HG02642 (cell line): ENCODE results near the gene FAM149B1.

Source experiments
- ATAC-seq: cut with Tn5 transposase; IDR thresholded peaks from one replicate; pipeline ENCODE4 v1.9.1; 2021; ENCODE audit warnings: mild to moderate bottlenecking; ENCODE audit not compliant: unreplicated experiment, poor library complexity

Gene FAM149B1

GRCh38 chr10:73172867-73173266, 4.9 kb downstream of the FAM149B1 start:
- ATAC-seq: no peak

- ATAC-seq: no peak
Observed at GRCh38 chr10:73174148-73174925, 6.4 kb downstream of the FAM149B1 start.

GRCh38 chr10:73182568-73182967, 14.6 kb downstream of the FAM149B1 start:
- ATAC-seq: no peak

- no peak for ATAC-seq
Observed at GRCh38 chr10:73183667-73184281, 15.9 kb downstream of the FAM149B1 start.

GRCh38 chr10:73186266-73186665, 18.3 kb downstream of the FAM149B1 start:
- no peak for ATAC-seq

- no peak for ATAC-seq
Observed at GRCh38 chr10:73190188-73190587, 22.3 kb downstream of the FAM149B1 start.

- no peak for ATAC-seq
Observed at GRCh38 chr10:73205081-73205480, 37.2 kb downstream of the FAM149B1 start.

GRCh38 chr10:73205890-73206289, 38.0 kb downstream of the FAM149B1 start:
- no peak for ATAC-seq

- ATAC-seq: no peak
Observed at GRCh38 chr10:73206385-73206784, 38.5 kb downstream of the FAM149B1 start.

GRCh38 chr10:73207883-73208282, 40.0 kb downstream of the FAM149B1 start:
- ATAC-seq: no peak

GRCh38 chr10:73209705-73210104, 41.8 kb downstream of the FAM149B1 start:
- no peak for ATAC-seq

GRCh38 chr10:73210395-73211105, 42.6 kb downstream of the FAM149B1 start:
- no peak for ATAC-seq

GRCh38 chr10:73211106-73211811, 43.3 kb downstream of the FAM149B1 start:
- no peak for ATAC-seq

- ATAC-seq: no peak
Observed at GRCh38 chr10:73215749-73216148, 47.8 kb downstream of the FAM149B1 start.

GRCh38 chr10:73217628-73218027, 49.7 kb downstream of the FAM149B1 start:
- ATAC-seq: no peak

GRCh38 chr10:73218431-73219191, 50.7 kb downstream of the FAM149B1 start:
- no peak for ATAC-seq

- ATAC-seq: no peak
Observed at GRCh38 chr10:73219384-73219783, 51.5 kb downstream of the FAM149B1 start.

GRCh38 chr10:73220989-73221388, 53.1 kb downstream of the FAM149B1 start:
- ATAC-seq: no peak

GRCh38 chr10:73225518-73225917, 57.6 kb downstream of the FAM149B1 start:
- ATAC-seq: no peak

- no peak for ATAC-seq
Observed at GRCh38 chr10:73226663-73227062, 58.7 kb downstream of the FAM149B1 start.
